HG03066 (cell line): Measurements from ENCODE around the gene PIK3CG.
A peak's percentile ranks its signal among the peaks of the same experiment; 100 is the strongest.
"Not testable (repeated sequence)": the region's sequence is repeated elsewhere in the genome, so short reads cannot be mapped to it uniquely, and the experiment has no call there.

Source experiments
- ATAC-seq: cut with Tn5 transposase; IDR thresholded peaks from one replicate; pipeline ENCODE4 v1.9.1; 2021; ENCODE audit warnings: low read depth; ENCODE audit not compliant: unreplicated experiment

PIK3CG gene

GRCh38 chr7:106865130-106866041 lies at the start of gene PIK3CG:
Gene PIK3CG (plus strand): TSS chr7:106865282. CDS start chr7:106867562, 2,280 bp downstream.
- ATAC-seq: peak; percentile 58

GRCh38 chr7:106817098-106817497 lies 48.0 kb upstream of the PIK3CG start:
- no peak for ATAC-seq

- no peak for ATAC-seq
These were observed 46.3 kb upstream of the PIK3CG start for GRCh38 chr7:106818736-106819135.

DNA sequence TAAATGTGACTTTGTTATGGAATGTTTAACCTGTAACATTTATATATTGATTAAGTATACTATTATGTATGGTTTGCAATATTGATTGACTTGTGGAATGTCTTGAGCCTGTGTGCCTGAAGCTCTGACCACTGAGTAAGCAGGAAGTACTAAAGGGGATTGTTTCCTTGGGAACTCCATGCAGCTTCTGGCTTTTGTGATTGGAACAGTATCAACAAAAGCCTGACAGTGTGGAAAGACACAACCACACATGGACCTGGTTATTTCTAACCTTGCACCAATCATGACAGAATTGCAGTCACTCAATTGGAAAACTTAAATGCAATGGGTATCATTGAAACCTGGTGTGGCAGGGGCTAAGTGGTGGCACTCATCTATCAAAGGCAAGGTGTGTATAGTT lies 45.5 kb upstream of the PIK3CG start:
- no peak for ATAC-seq

GRCh38 chr7:106820321-106821217 lies 44.5 kb upstream of the PIK3CG start:
- ATAC-seq: no peak

DNA sequence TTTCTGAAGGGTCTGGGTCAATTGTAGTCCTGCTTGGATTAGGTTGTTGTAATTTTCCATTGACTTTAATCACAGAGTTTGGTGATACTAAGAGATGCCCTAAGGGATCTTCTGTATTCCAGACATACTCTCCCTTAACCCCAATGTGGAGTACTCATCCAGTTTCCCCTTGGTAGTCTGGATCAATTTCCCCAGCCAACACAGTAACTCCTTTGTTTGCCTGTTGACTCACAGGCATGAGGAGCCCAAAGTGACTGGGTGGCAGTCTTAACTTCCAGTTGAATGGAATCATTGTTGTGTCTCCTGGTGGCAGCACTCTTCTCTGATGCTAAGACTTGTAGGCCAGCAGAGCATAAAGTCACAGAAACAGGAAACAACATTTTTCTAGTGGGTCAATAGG lies 41.5 kb upstream of the PIK3CG start:
- no peak for ATAC-seq

DNA sequence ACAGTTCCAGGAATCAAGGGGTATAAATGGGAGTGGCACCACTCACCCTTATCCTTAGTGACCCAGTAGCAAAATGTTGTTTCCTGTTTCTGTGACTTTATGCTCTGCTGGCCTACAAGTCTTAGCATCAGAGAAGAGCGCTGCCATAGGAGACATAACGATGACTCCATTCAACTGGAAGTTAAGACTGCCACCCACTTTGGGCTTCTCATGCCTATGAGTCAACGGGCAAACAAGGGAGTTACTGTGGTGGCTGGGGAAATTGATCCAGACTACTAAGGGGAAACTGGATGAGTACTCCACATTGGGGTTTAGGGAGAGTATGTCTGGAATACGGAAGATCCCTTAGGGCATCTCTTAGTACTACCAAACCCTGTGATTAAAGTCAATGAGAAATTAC lies 40.6 kb upstream of the PIK3CG start:
- ATAC-seq: no peak

DNA sequence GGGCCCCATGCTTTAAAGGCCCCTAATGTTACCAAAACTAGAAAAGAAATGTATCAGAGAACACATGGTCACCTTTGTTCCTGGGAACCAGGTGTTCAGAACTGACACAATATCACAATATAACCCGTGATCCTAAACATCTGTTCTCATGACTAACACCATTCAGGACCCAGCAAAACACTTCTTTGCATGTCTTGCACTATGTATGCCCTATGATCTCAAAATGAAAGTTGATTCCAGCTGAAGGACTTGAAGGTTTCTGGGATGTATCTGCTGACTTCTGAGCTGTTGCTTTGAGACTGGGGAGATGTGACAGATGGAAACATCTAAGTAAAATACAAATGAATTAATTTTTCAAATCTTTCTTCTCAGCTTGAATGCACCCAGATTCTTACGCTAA lies 37.5 kb upstream of the PIK3CG start:
- no peak for ATAC-seq

GRCh38 chr7:106829496-106829895 lies 35.6 kb upstream of the PIK3CG start:
- ATAC-seq: no peak

- ATAC-seq: not testable (repeated sequence)
These were observed 34.2 kb upstream of the PIK3CG start for GRCh38 chr7:106830896-106831295.

DNA sequence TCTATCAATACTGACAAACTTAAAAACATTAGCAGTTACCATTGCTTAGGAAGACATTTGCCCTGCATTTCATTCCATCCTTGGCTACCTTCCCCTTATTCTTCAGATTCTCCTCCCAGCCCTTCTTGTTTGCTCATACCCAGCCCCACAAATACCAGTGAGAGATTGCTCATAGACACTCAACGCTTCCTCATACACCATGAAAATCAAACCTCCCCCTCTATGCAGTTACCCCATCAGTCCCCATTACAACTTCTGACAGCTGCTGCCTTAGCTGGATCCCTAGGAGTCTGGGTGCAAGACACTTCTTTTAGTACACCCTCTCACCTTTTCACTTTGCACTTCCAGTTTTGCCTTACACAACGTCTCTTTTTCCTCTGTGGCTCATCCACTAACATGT lies 28.3 kb upstream of the PIK3CG start:
- no peak for ATAC-seq

GRCh38 chr7:106839511-106839910 lies 25.6 kb upstream of the PIK3CG start:
- ATAC-seq: no peak

DNA sequence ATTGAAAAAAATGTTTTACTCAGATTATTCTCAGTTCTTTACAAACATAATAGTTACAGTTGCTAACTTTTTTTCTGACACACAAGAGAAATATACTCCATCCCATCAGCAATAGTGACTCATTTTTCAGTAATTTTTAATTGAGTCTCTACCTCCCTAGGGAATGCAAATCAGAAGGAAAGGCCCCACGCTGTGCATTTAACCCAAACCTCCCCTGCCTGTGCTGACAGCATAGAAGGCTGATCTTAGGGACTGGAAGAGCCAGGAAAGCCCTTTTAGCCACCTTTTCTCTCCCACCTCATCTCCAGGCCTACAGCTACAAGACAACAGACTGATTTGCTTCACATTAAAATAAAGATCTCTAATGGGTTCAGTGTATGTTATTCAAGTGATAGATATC lies 24.7 kb upstream of the PIK3CG start:
- no peak for ATAC-seq

GRCh38 chr7:106841896-106842390 lies 23.1 kb upstream of the PIK3CG start:
- ATAC-seq: no peak

DNA sequence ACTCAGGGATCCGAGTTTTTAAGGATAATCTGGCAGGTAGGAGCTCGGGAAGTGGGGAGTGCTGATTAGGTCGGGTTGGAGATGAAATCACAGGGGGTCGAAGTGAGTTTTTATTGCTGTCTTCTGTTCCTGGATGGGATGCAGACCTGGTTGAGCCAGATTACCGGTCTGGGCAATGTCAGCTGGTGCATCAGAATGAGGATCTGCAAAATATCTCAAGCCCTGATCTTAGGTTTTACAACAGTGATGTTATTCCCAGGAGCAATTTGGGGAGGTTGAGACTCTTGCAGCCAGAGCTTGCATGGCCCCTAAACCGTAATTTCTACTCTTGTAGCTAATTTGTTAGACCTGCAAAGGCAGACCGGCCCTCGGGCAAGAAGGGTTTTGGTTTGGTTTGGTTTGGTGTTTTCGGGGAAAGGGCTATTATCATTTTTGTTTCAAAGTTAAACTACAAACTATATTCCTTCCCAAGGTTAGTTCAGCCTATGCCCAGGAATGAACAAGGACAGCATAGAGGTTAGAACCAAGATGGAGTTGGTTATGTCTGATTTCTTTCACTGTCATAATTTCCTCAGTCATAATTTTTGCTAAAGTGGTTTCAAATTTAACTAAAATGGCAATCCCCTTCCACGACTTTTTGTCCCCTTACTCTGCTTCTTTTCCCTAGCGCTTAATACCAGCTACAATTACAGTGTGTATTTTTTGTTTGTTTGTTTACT lies 20.6 kb upstream of the PIK3CG start:
- ATAC-seq: no peak

DNA sequence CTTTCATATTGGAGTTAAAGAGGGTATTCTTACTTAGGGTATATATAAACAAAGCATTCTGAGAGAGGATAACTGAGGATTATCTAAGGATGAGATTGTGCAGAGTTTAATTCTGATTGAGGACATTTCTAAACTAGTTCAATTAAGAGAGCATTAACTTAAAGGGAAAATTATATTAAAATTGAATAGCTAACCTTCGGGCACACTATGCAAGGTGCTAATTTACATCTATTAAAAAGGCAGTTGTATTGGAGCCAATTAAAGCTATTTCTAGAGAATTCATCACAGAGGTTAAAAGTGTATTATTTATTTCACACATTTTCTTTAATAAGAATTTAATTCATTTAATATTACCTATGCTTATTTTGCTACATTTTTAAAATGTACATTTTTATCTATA lies 17.0 kb upstream of the PIK3CG start:
- no peak for ATAC-seq

- ATAC-seq: no peak
These were observed 16.1 kb upstream of the PIK3CG start for GRCh38 chr7:106848851-106849442.

- ATAC-seq: not testable (repeated sequence)
These were observed 13.4 kb upstream of the PIK3CG start for GRCh38 chr7:106851632-106852031.

GRCh38 chr7:106853250-106853908 lies 11.7 kb upstream of the PIK3CG start:
- ATAC-seq: no peak
